ENCODE results near the gene SPINK2.

- TF ChIP-seq CTCF (IDR thresholded peaks at IDR 0.05) (no peak), POLR2A (IDR thresholded peaks at IDR 0.05) (no peak)
These were observed 18.0 kb downstream of the SPINK2 start for GRCh38 chr4:56803471-56803870.
